Left cardiac atrium (tissue), 2 donors: ENCODE measurements around the gene RYR3. TPM values are rescaled to one million over a fixed set of nuclear protein-coding genes. Genes with fewer than 3 reads are reported as not detected.

ENCODE experiments used
- total RNA-seq, 2 donors: library from RNA; stranded (reverse); fragmentation: NEBNext Ultra II Directional; extraction: Animal tissue kit (Norgen Biotek cat#: 25700); gene quantifications; one replicate each; pipeline ENCODE4 v1.2.1, GENCODE V29; 2021
- donor health status: DM: no; HTN: yes; CAD: no; lungs with severe emphysema.
- donor health status: DM: yes; HTN: yes; CAD: no.

RYR3 gene
- total RNA-seq, 2 donors from 2014 or later = 0.15 to 0.21 TPM

Other genes with a start within 250 kb of the RYR3 start
- gene FMN1, start 116.3 kb upstream of the RYR3 start, total RNA-seq = 1 to 10 TPM; 5.4 to 9.4 TPM